ENCODE measurements around the gene OSGIN1. TPM values are rescaled to one million over a fixed set of nuclear protein-coding genes. Genes with fewer than 3 reads are reported as not detected.
A peak's percentile ranks its signal among the peaks of the same experiment; 100 is the strongest.

The OSGIN1 gene
- polyA plus RNA-seq, 3 donors, result 1.8 to 4.0 (median 2.0) TPM

DNA sequence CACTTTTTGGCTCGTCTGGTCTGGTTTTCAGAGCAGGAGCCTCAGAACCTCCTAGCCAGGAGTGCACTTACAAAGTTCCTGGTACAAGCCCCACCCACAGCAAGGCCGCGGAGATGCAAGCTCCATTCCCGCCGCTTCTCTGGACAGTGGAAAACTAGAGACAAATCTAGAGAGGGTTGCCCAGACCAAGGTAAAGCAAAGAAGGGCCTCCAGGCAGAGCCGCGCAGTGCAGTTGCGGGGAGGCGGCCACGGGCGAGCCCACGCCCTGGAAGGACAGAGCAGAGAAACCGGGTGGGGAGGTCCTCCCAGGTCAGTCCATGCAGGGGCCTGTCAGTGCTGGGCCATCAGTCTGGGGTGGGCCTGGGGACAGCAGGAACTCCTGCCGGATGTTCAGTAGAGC, 11.0 kb upstream of the OSGIN1 start:
- no peak overlapping the region for H2AFZ ChIP-seq (ENCODE audit: insufficient read depth, low read depth, low read length, poor library complexity, severe bottlenecking)
- intact Hi-C loops (cut with micrococcal nuclease), result no loop called here
- no peaks in the 10 kb centered on the region for H3K79me2 ChIP-seq (ENCODE audit: insufficient read depth, low read length)
- no peaks in the 10 kb centered on the region for H3K36me3 ChIP-seq (replicated peaks in 1 of 2; ENCODE audit: control insufficient read depth in 1 of 2, insufficient read depth in 2 of 2, low read length in 2 of 2)
- no peak overlapping the region for H3K27ac ChIP-seq (ENCODE audit: low read depth in 1 of 2, low read length in 2 of 2)
- 86% methylated on average over 14 of the region's 14 CpGs for WGBS (ENCODE audit: insufficient coverage)
- H3K4me3 Mint-ChIP-seq, result peak overlapping the region in 1 of 2 donors; percentile 27
- no peaks in the 10 kb centered on the region for H4K20me1 ChIP-seq (ENCODE audit: insufficient read depth, low read length)
- no peaks in the 10 kb centered on the region for H3K27me3 ChIP-seq (ENCODE audit: control insufficient read depth in 2 of 2, insufficient read depth in 2 of 2, low read length in 2 of 2)
- H3K27ac Mint-ChIP-seq, result no peak overlapping the region
- H3K4me3 ChIP-seq (replicated peaks in 1 of 3; ENCODE audit: low read depth in 2 of 3, low read length in 3 of 3), result no peak overlapping the region
- no peaks in the 10 kb centered on the region for H3K9me3 ChIP-seq (replicated peaks in 1 of 2; ENCODE audit: control insufficient read depth in 1 of 2, insufficient read depth in 1 of 2, low read length in 2 of 2)
- DNase-seq, result no peak
- H3K4me1 ChIP-seq (ENCODE audit: control insufficient read depth in 1 of 2, insufficient read depth in 2 of 2, low read length in 2 of 2), result peaks cover 16 to 17% of the 10 kb centered on the region in 2 donors
- H3K27me3 Mint-ChIP-seq (ENCODE audit: low read depth in 3 of 3), result peaks cover 1 to 7% (median 5%) of the 10 kb centered on the region in 3 donors
- H3K36me3 Mint-ChIP-seq, result peaks cover 7 to 9% of the 10 kb centered on the region in 2 donors
- TF ChIP-seq, protein P1, sequence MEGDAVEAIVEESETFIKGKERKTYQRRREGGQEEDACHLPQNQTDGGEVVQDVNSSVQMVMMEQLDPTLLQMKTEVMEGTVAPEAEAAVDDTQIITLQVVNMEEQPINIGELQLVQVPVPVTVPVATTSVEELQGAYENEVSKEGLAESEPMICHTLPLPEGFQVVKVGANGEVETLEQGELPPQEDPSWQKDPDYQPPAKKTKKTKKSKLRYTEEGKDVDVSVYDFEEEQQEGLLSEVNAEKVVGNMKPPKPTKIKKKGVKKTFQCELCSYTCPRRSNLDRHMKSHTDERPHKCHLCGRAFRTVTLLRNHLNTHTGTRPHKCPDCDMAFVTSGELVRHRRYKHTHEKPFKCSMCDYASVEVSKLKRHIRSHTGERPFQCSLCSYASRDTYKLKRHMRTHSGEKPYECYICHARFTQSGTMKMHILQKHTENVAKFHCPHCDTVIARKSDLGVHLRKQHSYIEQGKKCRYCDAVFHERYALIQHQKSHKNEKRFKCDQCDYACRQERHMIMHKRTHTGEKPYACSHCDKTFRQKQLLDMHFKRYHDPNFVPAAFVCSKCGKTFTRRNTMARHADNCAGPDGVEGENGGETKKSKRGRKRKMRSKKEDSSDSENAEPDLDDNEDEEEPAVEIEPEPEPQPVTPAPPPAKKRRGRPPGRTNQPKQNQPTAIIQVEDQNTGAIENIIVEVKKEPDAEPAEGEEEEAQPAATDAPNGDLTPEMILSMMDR (IDR thresholded peaks at IDR 0.05), result no peak
- peaks cover 0 to 11% (median 2%) of the 10 kb centered on the region in 7 donors for H3K9me3 Mint-ChIP-seq
- no peak overlapping the region for H3K9ac ChIP-seq (ENCODE audit: insufficient read depth, low read length, poor library complexity, severe bottlenecking)
- H3K4me1 Mint-ChIP-seq, result peaks cover 13% of the 10 kb centered on the region
- H3K4me2 ChIP-seq (replicated peaks; ENCODE audit: extremely low read depth, low read length, poor library complexity, severe bottlenecking), result no peak overlapping the region

DNA sequence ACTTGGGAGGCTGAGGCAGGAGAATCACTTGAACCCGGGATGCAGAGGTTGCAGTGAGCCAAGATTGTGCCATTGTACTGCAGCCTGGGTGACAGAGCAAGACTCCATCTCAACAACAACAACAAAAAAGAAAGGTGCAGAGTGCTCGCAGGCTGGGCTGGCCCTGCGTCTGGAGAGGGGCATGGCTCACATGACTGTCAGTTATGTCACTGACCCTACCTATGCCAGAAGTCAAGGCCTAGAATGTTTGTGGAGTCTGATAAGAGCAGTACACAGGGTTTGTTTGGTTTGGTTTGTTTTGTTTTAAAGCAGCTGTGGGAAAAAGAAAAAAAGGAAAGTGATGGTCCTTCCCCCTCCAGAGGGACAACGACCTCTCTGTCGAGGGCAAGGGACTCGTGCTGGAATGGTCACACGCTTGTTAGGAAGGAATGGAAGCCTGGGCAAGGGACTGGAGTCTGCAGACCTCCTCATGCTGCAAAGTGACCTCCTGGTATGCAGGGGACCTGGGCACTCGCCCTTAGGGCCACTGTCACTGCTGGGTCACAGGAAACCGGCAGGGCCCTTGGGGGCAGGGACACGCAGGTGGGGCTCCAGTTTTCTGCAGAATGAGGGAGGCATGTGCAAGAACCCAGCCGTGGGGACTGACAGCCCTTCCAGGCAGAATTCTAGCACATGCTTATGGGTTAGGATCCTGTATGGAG, 10.1 kb upstream of the OSGIN1 start:
- Histone ChIP-seq H3K36me3 (replicated peaks in 1 of 2; ENCODE audit: control insufficient read depth in 1 of 2, insufficient read depth in 2 of 2, low read length in 2 of 2) (no peaks in the 10 kb centered on the region), H3K4me2 (replicated peaks; ENCODE audit: extremely low read depth, low read length, poor library complexity, severe bottlenecking) (no peak overlapping the region), H2AFZ (ENCODE audit: insufficient read depth, low read depth, low read length, poor library complexity, severe bottlenecking) (no peak overlapping the region), H3K27me3 (ENCODE audit: control insufficient read depth in 2 of 2, insufficient read depth in 2 of 2, low read length in 2 of 2) (no peaks in the 10 kb centered on the region), H3K9ac (ENCODE audit: insufficient read depth, low read length, poor library complexity, severe bottlenecking) (no peak overlapping the region), H4K20me1 (ENCODE audit: insufficient read depth, low read length) (no peaks in the 10 kb centered on the region), H3K4me1 (ENCODE audit: control insufficient read depth in 1 of 2, insufficient read depth in 2 of 2, low read length in 2 of 2) (peaks cover 16 to 17% of the 10 kb centered on the region in 2 donors), H3K9me3 (replicated peaks in 1 of 2; ENCODE audit: control insufficient read depth in 1 of 2, insufficient read depth in 1 of 2, low read length in 2 of 2) (no peaks in the 10 kb centered on the region), H3K27ac (ENCODE audit: low read depth in 1 of 2, low read length in 2 of 2) (no peak overlapping the region), H3K79me2 (ENCODE audit: insufficient read depth, low read length) (no peaks in the 10 kb centered on the region), H3K4me3 (replicated peaks in 1 of 3; ENCODE audit: low read depth in 2 of 3, low read length in 3 of 3) (no peak overlapping the region)
- peaks cover 0 to 11% (median 2%) of the 10 kb centered on the region in 7 donors for H3K9me3 Mint-ChIP-seq
- peaks cover 13% of the 10 kb centered on the region for H3K4me1 Mint-ChIP-seq
- H3K27ac Mint-ChIP-seq, result no peak overlapping the region
- peaks cover 0 to 5% (median 5%) of the 10 kb centered on the region in 3 donors for H3K27me3 Mint-ChIP-seq (ENCODE audit: low read depth in 3 of 3)
- intact Hi-C loops (cut with micrococcal nuclease), result no loop called here
- H3K36me3 Mint-ChIP-seq, result peaks cover 4% of the 10 kb centered on the region in 2 donors
- WGBS (ENCODE audit: insufficient coverage), result 91% methylated on average over 8 of the region's 11 CpGs
- TF ChIP-seq, protein P1 (IDR thresholded peaks at IDR 0.05), result no peak
- H3K4me3 Mint-ChIP-seq, result no peak overlapping the region
- no peak for DNase-seq

Measured in CD14-positive monocyte (primary cell).